AG09319 (cell line): ENCODE measurements around the gene ASTN2.

Experiments
- DNase-seq: peaks from one replicate; pipeline ENCODE4 v3.0.0-alpha.2; 2010; ENCODE audit warnings: low read depth; ENCODE audit errors: extremely low read depth
- CTCF ChIP-seq: IDR thresholded peaks from 2 replicates; pipeline ENCODE4 v1.5.1; 2011; ENCODE audit warnings: low read depth, mild to moderate bottlenecking, inconsistent platforms, low read length, moderate library complexity

The ASTN2 gene

GRCh38 chr9:117028103-117028858, 386.6 kb downstream of the ASTN2 start:
- TF ChIP-seq CTCF = no peak
- no peak for DNase-seq

GRCh38 chr9:117021906-117022305, 393.0 kb downstream of the ASTN2 start:
- TF ChIP-seq CTCF = no peak
- no peak for DNase-seq

- no peak for DNase-seq
- no peak for TF ChIP-seq CTCF
These were observed 395.8 kb downstream of the ASTN2 start for GRCh38 chr9:117018966-117019617.

GRCh38 chr9:117017414-117017985, 397.4 kb downstream of the ASTN2 start:
- TF ChIP-seq CTCF = no peak
- DNase-seq = no peak

GRCh38 chr9:117014061-117014460, 400.8 kb downstream of the ASTN2 start:
- TF ChIP-seq CTCF = no peak
- no peak for DNase-seq

GRCh38 chr9:117013440-117013995, 401.3 kb downstream of the ASTN2 start:
- no peak for TF ChIP-seq CTCF
- DNase-seq = no peak

- TF ChIP-seq CTCF = no peak
- DNase-seq = no peak
These were observed 404.8 kb downstream of the ASTN2 start for GRCh38 chr9:117010061-117010460.
